GM12873 (cell line): ENCODE data around the gene DNAH11.

ENCODE experiments used
- CTCF ChIP-seq: IDR thresholded peaks from 2 replicates; pipeline ENCODE4 v1.5.1; 2012; ENCODE audit warnings: low read depth, mild to moderate bottlenecking, moderate library complexity, low read length, control low read depth; ENCODE audit not compliant: insufficient read depth; ENCODE audit errors: missing control alignments

Gene DNAH11

GRCh38 chr7:21544715-21545114 is 1.9 kb downstream of the DNAH11 start:
- TF ChIP-seq CTCF = no peak

GRCh38 chr7:21547501-21547900 is 4.7 kb downstream of the DNAH11 start:
- TF ChIP-seq CTCF = no peak

GRCh38 chr7:21548491-21548890 is 5.7 kb downstream of the DNAH11 start:
- no peak for TF ChIP-seq CTCF

- TF ChIP-seq CTCF = no peak
These were observed 7.2 kb downstream of the DNAH11 start for GRCh38 chr7:21550076-21550475.

- TF ChIP-seq CTCF = peak; percentile 5
These were observed 8.1 kb downstream of the DNAH11 start for GRCh38 chr7:21550821-21551531.

- no peak for TF ChIP-seq CTCF
These were observed 19.5 kb downstream of the DNAH11 start for GRCh38 chr7:21562385-21562784.

- no peak for TF ChIP-seq CTCF
These were observed 22.8 kb downstream of the DNAH11 start for GRCh38 chr7:21565614-21566013.
